NCI-H460 (cell line): ENCODE measurements around the gene CLTCL1. TPM values are rescaled to one million over a fixed set of nuclear protein-coding genes. Genes with fewer than 3 reads are reported as not detected.

Experiments used
- DNase-seq: peaks from one replicate; pipeline ENCODE4 v3.0.0-alpha.2; 2016; ENCODE audit warnings: low read depth; ENCODE audit errors: extremely low read depth
- small RNA-seq, 2 experiments: library from RNA; depleted of rRNA; stranded (forward); fragments of <200 nt; gene quantifications; one replicate each; pipeline ENCODE3, GENCODE V24; 2014
- total RNA-seq: library from RNA; depleted of rRNA; stranded (reverse); fragments of >200 nt; shearing (Covaris generic); gene quantifications from 2 replicates; pipeline ENCODE4 v1.2.3, GENCODE V29; 2014; rRNA removed

Gene CLTCL1
- total RNA-seq, 1 experiment from 2014 or later: 2.0 TPM

- no peak for DNase-seq
These were observed 153.9 kb downstream of the CLTCL1 start for GRCh38 chr22:19137384-19138216.

GRCh38 chr22:19136915-19137314 lies 154.6 kb downstream of the CLTCL1 start:
- no peak for DNase-seq

- DNase-seq: no peak
These were observed 156.6 kb downstream of the CLTCL1 start for GRCh38 chr22:19134874-19135273.

- no peak for DNase-seq
These were observed 157.2 kb downstream of the CLTCL1 start for GRCh38 chr22:19134176-19134831.

GRCh38 chr22:19133561-19133960 lies 158.0 kb downstream of the CLTCL1 start:
- DNase-seq: no peak

- DNase-seq: no peak
These were observed 158.7 kb downstream of the CLTCL1 start for GRCh38 chr22:19132693-19133400.

- no peak for DNase-seq
These were observed 159.4 kb downstream of the CLTCL1 start for GRCh38 chr22:19132153-19132552.

- no peak for DNase-seq
These were observed 159.9 kb downstream of the CLTCL1 start for GRCh38 chr22:19131685-19132015.

- DNase-seq: no peak
These were observed 160.4 kb downstream of the CLTCL1 start, which contains the start of gene TSSK2 for GRCh38 chr22:19130959-19131684. Gene TSSK2 (plus strand): TSS chr22:19131308. CDS start chr22:19131400, 92 bp downstream.

- no peak for DNase-seq
These were observed 161.6 kb downstream of the CLTCL1 start for GRCh38 chr22:19129871-19130270.

Small RNA genes lying within 50 kb of the gene (small RNA-seq; reads per million reads assigned to genes)
- gene AC000081.1: 0 reads per million in 2 experiments
- gene RF00398: 0 reads per million in 2 experiments

Other genes starting within 250 kb of the CLTCL1 start
- 15.0 and 16.7 TPM in 2 replicates for gene DGCR2, start 169.3 kb downstream of the CLTCL1 start, total RNA-seq
- gene TSSK2, start 160.4 kb downstream of the CLTCL1 start, total RNA-seq: not detected in 2 replicates
- 7.3 and 7.8 TPM in 2 replicates for gene ESS2, start 147.1 kb downstream of the CLTCL1 start, total RNA-seq
- not detected in 2 replicates for gene GSC2, start 141.4 kb downstream of the CLTCL1 start, total RNA-seq
- 34.6 and 42.3 TPM in 2 replicates for gene SLC25A1, start 113.0 kb downstream of the CLTCL1 start, total RNA-seq
- gene HIRA, start 140.0 kb upstream of the CLTCL1 start, total RNA-seq: 8.0 and 10.7 TPM in 2 replicates
- 46.1 and 51.3 TPM in 2 replicates for gene MRPL40, start 140.8 kb upstream of the CLTCL1 start, total RNA-seq
- gene C22orf39, start 156.0 kb upstream of the CLTCL1 start, total RNA-seq: 23.2 and 23.6 TPM in 2 replicates
- 49.7 and 56.8 TPM in 2 replicates for gene UFD1, start 187.5 kb upstream of the CLTCL1 start, total RNA-seq
- gene CDC45, start 188.2 kb upstream of the CLTCL1 start, total RNA-seq: 16.3 and 20.9 TPM in 2 replicates
- gene CLDN5, start 232.7 kb upstream of the CLTCL1 start, total RNA-seq: not detected in 2 replicates